HepG2 (cell line): ENCODE measurements around the gene DZANK1. TPM values are rescaled to one million over a fixed set of nuclear protein-coding genes. Genes with fewer than 3 reads are reported as not detected.

ENCODE experiments used
- ARNTL ChIP-seq: sonication (generic); formaldehyde crosslinking; IDR thresholded peaks from 2 replicates; pipeline ENCODE4 v1.4.0; 2020; ENCODE audit warnings: mild to moderate bottlenecking, missing genetic modification reagents
- ELK4 ChIP-seq: sonication (generic); formaldehyde crosslinking; IDR thresholded peaks from 2 replicates; pipeline ENCODE4 v1.9.0; 2021; ENCODE audit warnings: missing genetic modification reagents, borderline replicate concordance
- EZH2 ChIP-seq: conservative IDR thresholded peaks from 2 replicates; pipeline ENCODE4 v1.6.1; 2012; ENCODE audit warnings: mild to moderate bottlenecking, low read depth, low read length, moderate library complexity
- GMEB1 ChIP-seq: sonication (generic); formaldehyde crosslinking; IDR thresholded peaks from 2 replicates; pipeline ENCODE4 v1.5.1; 2020; ENCODE audit warnings: missing genetic modification reagents, mild to moderate bottlenecking, borderline replicate concordance
- KAT8 ChIP-seq: IDR thresholded peaks from 2 replicates; pipeline ENCODE4 v1.6.1; 2016; ENCODE audit warnings: missing genetic modification reagents, missing compliant biosample characterization
- RAD21 ChIP-seq: fragments of 450-650 bp; formaldehyde crosslinking; IDR thresholded peaks from 2 replicates; pipeline ENCODE4 v1.5.0; 2020; ENCODE audit warnings: mild to moderate bottlenecking
- RAD51 ChIP-seq: fragments of 450-650 bp; IDR thresholded peaks from 2 replicates; pipeline ENCODE4 v1.6.1; 2016; ENCODE audit warnings: borderline replicate concordance
- RARA ChIP-seq: IDR thresholded peaks from 2 replicates; pipeline ENCODE4 v1.6.1; 2016; ENCODE audit warnings: missing genetic modification reagents, missing compliant biosample characterization
- SRF ChIP-seq: IDR thresholded peaks from 2 replicates; pipeline ENCODE4 v1.6.1; 2011; ENCODE audit warnings: mild to moderate bottlenecking, low read depth, low read length, moderate library complexity
- ZNF274 ChIP-seq: sonication (generic); formaldehyde crosslinking; IDR thresholded peaks from 2 replicates; pipeline ENCODE4 v1.5.1; 2020; ENCODE audit warnings: mild to moderate bottlenecking, missing genetic modification reagents
- ZNF598 ChIP-seq: sonication (generic); formaldehyde crosslinking; IDR thresholded peaks from 2 replicates; pipeline ENCODE4 v1.5.1; 2020; ENCODE audit warnings: mild to moderate bottlenecking, missing genetic modification reagents, borderline replicate concordance
- ZSCAN31 ChIP-seq: sonication (generic); formaldehyde crosslinking; IDR thresholded peaks from 2 replicates; pipeline ENCODE4 v1.5.0; 2020; ENCODE audit warnings: low read depth, mild to moderate bottlenecking, missing genetic modification reagents
- polyA plus RNA-seq, 8 experiments: library from polyadenylated mRNA; depleted of rRNA in 3 of 8; stranded (reverse) in 7 of 8; unstranded in 1 of 8; fragments of >200 nt; fragmentation: Illumina TruSeq in 4 of 8; extraction: Trizol in 4 of 8; gene quantifications; 2 replicates each; pipeline versions ENCODE4 v1.2.1 to v1.2.3, GENCODE V29; 2011 to 2016; ENCODE audit warnings: low read depth in 4 of 8, missing spikeins in 1 of 8, mixed read lengths in 1 of 8; ENCODE audit not compliant: insufficient read depth in 1 of 8
- total RNA-seq, 5 experiments: library from RNA; depleted of rRNA; stranded (reverse); fragments of >200 nt; fragmentation: Illumina TruSeq; extraction: Trizol; gene quantifications; 2 replicates each; pipeline ENCODE4 v1.2.3, GENCODE V29; 2016; ENCODE audit warnings: low read depth in 1 of 5
- TF ChIP-seq, protein P1 (sequence below): sonication (generic); formaldehyde crosslinking; IDR thresholded peaks from 2 replicates; pipeline ENCODE4 v1.8.1; 2023; ENCODE audit warnings: mild to moderate bottlenecking, inconsistent platforms, moderate library complexity, missing genetic modification reagents, borderline replicate concordance
- TF ChIP-seq, protein P2 (sequence below): sonication (generic); formaldehyde crosslinking; IDR thresholded peaks from 2 replicates; pipeline ENCODE4 v1.8.0; 2022; ENCODE audit warnings: low read depth, missing genetic modification reagents
- TF ChIP-seq, protein P3 (sequence below), 2 experiments: sonication (generic) in 1 of 2; formaldehyde crosslinking in 1 of 2; IDR thresholded peaks; 2 replicates each; pipeline versions ENCODE4 v1.4.0 to v1.6.1; 2018 to 2020; ENCODE audit warnings: missing genetic modification reagents in 2 of 2, borderline replicate concordance in 1 of 2, low read depth in 1 of 2, mild to moderate bottlenecking in 1 of 2, missing biosample characterization in 1 of 2
- TF ChIP-seq, protein P4 (sequence below): sonication (generic); formaldehyde crosslinking; IDR thresholded peaks from 2 replicates; pipeline ENCODE4 v1.4.0; 2020; ENCODE audit warnings: missing genetic modification reagents, mild to moderate bottlenecking, borderline replicate concordance

DZANK1 gene
- total and polyA plus RNA-seq, 2 of the 13 experiments (the other 11 are each of a cell fraction or from before 2014, with no cell fraction given) = 1.6 to 3.2 TPM

DNA sequence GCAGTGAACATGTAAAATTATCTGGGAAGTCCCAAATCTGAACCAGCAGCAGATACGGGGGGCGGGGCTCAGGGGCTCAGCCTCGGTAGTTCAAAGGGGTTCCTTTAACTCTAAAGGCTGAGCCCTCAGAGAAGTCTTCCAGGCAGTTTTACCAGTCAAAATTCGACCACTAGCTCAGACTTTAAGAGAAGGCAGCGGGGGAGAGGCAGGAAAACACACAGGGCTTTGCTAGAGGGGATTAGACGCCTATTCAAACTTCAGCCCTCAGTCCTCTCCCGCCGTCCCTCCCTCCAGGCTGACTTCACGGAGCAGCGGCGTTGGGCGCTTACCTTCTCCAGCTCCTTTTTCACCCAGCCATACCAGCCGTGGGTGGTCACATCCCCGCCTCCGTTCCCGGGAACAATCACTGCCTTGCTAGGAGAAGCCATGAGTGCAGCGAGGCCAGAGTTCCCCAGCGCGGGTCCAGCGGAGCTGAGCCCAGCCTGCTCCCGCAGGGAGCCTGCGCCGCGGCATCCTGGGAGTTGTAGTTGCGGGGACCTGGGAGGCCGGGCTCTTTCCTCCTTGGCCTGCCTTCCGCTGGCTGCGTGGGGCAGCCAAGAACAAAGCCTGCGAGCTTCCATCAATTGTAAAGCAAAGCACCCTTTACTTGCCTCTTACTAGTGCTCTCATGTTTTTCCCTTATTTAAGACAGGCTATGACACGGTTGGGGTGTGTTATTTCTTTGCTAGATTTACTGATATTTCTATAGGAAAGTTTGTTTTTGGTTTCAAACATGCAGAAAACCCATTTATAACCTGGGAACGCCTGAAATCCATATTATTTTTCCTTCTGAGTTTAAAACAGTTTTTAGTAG, 30.1 kb upstream of the DZANK1 start, which contains the start of gene RBBP9 (continued):
- TF ChIP-seq GMEB1 = peak; percentile 89
- TF ChIP-seq EZH2 = no peak
- TF ChIP-seq ZNF274 (CRISPR knock-in tag) = peak; percentile 97
- TF ChIP-seq, protein P1, sequence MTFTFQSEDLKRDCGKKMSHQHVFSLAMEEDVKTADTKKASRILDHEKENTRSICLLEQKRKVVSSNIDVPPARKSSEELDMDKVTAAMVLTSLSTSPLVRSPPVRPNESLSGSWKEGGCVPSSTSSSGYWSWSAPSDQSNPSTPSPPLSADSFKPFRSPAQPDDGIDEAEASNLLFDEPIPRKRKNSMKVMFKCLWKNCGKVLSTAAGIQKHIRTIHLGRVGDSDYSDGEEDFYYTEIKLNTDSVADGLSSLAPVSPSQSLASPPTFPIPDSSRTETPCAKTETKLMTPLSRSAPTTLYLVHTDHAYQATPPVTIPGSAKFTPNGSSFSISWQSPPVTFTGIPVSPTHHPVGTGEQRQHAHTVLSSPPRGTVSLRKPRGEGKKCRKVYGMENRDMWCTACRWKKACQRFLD (CRISPR knock-in tag) = no peak; the same call in 1 of the 2 replicates
- TF ChIP-seq, protein P2, sequence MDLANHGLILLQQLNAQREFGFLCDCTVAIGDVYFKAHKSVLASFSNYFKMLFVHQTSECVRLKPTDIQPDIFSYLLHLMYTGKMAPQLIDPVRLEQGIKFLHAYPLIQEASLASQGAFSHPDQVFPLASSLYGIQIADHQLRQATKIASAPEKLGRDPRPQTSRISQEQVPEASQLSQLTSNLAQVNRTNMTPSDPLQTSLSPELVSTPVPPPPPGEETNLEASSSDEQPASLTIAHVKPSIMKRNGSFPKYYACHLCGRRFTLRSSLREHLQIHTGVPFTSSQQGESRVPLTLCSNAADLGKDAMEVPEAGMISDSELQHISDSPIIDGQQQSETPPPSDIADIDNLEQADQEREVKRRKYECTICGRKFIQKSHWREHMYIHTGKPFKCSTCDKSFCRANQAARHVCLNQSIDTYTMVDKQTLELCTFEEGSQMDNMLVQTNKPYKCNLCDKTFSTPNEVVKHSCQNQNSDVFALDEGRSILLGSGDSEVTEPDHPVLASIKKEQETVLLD (CRISPR knock-in tag) = no peak
- TF ChIP-seq SRF = peak; percentile 15; the same call in 1 of the 2 replicates
- TF ChIP-seq RAD51 = no peak
- no peak for TF ChIP-seq RARA (CRISPR knock-in tag)
- TF ChIP-seq, protein P3, sequence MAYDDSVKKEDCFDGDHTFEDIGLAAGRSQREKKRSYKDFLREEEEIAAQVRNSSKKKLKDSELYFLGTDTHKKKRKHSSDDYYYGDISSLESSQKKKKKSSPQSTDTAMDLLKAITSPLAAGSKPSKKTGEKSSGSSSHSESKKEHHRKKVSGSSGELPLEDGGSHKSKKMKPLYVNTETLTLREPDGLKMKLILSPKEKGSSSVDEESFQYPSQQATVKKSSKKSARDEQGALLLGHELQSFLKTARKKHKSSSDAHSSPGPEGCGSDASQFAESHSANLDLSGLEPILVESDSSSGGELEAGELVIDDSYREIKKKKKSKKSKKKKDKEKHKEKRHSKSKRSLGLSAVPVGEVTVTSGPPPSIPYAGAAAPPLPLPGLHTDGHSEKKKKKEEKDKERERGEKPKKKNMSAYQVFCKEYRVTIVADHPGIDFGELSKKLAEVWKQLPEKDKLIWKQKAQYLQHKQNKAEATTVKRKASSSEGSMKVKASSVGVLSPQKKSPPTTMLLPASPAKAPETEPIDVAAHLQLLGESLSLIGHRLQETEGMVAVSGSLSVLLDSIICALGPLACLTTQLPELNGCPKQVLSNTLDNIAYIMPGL (CRISPR knock-in tag; IDR thresholded peaks at IDR 0.05; ENCODE audit: borderline replicate concordance in 1 of 2, low read depth in 1 of 2) = peak; percentile 94
- TF ChIP-seq ZNF598 (CRISPR knock-in tag) = peak; percentile 93; the same call in 1 of the 2 replicates
- TF ChIP-seq, protein P4, sequence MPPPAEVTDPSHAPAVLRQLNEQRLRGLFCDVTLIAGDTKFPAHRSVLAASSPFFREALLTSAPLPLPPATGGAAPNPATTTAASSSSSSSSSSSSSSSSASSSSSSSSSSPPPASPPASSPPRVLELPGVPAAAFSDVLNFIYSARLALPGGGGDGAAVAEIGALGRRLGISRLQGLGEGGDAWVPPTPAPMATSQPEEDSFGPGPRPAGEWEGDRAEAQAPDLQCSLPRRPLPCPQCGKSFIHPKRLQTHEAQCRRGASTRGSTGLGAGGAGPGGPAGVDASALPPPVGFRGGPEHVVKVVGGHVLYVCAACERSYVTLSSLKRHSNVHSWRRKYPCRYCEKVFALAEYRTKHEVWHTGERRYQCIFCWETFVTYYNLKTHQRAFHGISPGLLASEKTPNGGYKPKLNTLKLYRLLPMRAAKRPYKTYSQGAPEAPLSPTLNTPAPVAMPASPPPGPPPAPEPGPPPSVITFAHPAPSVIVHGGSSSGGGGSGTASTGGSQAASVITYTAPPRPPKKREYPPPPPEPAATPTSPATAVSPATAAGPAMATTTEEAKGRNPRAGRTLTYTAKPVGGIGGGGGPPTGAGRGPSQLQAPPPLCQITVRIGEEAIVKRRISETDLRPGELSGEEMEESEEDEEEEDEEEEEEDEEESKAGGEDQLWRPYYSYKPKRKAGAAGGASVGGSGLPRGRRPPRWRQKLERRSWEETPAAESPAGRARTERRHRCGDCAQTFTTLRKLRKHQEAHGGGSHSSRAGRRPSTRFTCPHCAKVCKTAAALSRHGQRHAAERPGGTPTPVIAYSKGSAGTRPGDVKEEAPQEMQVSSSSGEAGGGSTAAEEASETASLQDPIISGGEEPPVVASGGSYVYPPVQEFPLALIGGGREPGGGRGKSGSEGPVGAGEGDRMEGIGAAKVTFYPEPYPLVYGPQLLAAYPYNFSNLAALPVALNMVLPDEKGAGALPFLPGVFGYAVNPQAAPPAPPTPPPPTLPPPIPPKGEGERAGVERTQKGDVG (CRISPR knock-in tag) = 0 out of 2 replicates have a peak, but pooled peaks have one; percentile 66
- TF ChIP-seq RAD21 = peak; percentile 51; the same call in 1 of the 2 replicates
- TF ChIP-seq ELK4 (CRISPR knock-in tag) = peak; percentile 47; the same call in 1 of the 2 replicates
- peak; percentile 88 for TF ChIP-seq ZSCAN31 (CRISPR knock-in tag)
- TF ChIP-seq KAT8 = peak; percentile 94
- TF ChIP-seq ARNTL (CRISPR knock-in tag) = peak; percentile 29; the same call in 1 of the 2 replicates
